GM10266 (cell line): ENCODE results near the gene FLRT1.

Experiments used
- DNase-seq: peaks from one replicate; pipeline ENCODE4 v3.0.0; 2012; ENCODE audit errors: extremely low spot score
- CTCF ChIP-seq: IDR thresholded peaks from 2 replicates; pipeline ENCODE4 v1.5.1; 2012; ENCODE audit warnings: mild to moderate bottlenecking, low read depth; ENCODE audit not compliant: control insufficient read depth, insufficient read depth; ENCODE audit errors: missing control alignments

The FLRT1 gene

GRCh38 chr11:64001484-64002420, 34.0 kb upstream of the FLRT1 start:
- no peak for DNase-seq
- TF ChIP-seq CTCF = no peak

GRCh38 chr11:64003807-64004589, 31.7 kb upstream of the FLRT1 start:
- DNase-seq = no peak
- no peak for TF ChIP-seq CTCF

DNA sequence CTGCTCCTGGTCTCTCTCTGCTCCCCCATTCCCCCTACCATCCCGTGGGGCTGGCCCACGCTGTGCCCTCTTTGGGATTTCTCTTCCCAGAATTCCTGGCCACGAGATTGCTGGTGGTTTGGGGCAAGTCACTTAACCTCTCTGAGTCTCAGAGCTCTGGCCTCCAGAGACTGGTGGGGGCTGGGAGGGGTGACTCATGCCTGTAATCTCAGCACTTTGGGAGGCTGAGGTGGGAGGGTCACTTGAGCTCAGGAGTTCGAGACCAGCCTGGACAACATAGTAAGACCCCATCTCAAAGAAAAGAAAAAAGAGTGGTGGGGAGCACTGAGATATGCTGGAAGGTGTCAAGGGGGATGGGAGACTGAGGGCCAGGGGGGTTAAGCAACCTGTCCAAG, 31.1 kb upstream of the FLRT1 start:
- TF ChIP-seq CTCF = no peak
- DNase-seq = no peak

DNA sequence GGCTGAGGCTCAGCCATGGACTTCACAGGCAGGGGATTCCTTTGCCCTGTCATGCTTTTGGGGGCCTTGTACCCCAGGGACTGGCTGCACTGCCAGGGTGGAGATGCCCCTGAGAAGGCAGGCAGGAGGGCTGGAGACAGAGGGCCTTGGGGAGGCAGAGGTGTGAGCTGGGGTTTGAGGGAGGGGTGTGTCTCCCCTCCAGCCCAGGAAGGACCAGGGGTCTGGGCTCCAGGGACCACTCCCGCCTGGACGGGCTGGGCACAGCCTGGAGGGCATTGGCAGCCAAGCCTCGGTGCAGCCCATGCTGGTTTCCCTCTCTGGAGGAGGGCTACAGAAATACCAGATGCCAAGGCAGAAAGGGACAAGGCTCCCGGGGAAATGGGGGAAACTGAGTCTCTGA, 30.0 kb upstream of the FLRT1 start:
- DNase-seq = no peak
- no peak for TF ChIP-seq CTCF

- DNase-seq = no peak
- no peak for TF ChIP-seq CTCF
These were observed 29.3 kb upstream of the FLRT1 start for GRCh38 chr11:64006398-64006797.

GRCh38 chr11:64007160-64007628, 28.5 kb upstream of the FLRT1 start:
- DNase-seq = no peak
- TF ChIP-seq CTCF = no peak

GRCh38 chr11:64007629-64008282, 28.0 kb upstream of the FLRT1 start:
- DNase-seq = no peak
- TF ChIP-seq CTCF = no peak
